DND-41 (cell line): ENCODE data around the gene PLCXD3.
"Not testable (repeated sequence)": the region's sequence is repeated elsewhere in the genome, so short reads cannot be mapped to it uniquely, and the experiment has no call there.

Experiments
- ATAC-seq: fragments of 200-7000 bp; cut with Tn5 transposase; 3 replicates; pipeline ENCODE4 v1.9.1; 2021; ENCODE audit warnings: low read depth; ENCODE audit not compliant: insufficient read depth
- DNase-seq: peaks from one replicate; pipeline ENCODE4 v3.0.0-alpha.2; 2020
- H2AFZ ChIP-seq: 2 replicates; pipeline ENCODE4 v1.6.0; 2012; ENCODE audit warnings: low read depth, low read length
- H3K27ac ChIP-seq: 2 replicates; pipeline ENCODE4 v1.5.1; 2012; ENCODE audit warnings: low read length, inconsistent platforms
- H3K27me3 ChIP-seq: fragments of 200-600 bp; sonication (generic); 2 replicates; pipeline ENCODE4 v1.6.0; 2012; ENCODE audit warnings: low read length, mild to moderate bottlenecking, inconsistent platforms; ENCODE audit not compliant: insufficient read depth, poor library complexity
- H3K36me3 ChIP-seq: 2 replicates; pipeline ENCODE4 v1.5.1; 2012; ENCODE audit warnings: low read length, inconsistent platforms; ENCODE audit not compliant: insufficient read depth
- H3K4me1 ChIP-seq: 2 replicates; pipeline ENCODE4 v1.5.1; 2012; ENCODE audit warnings: mild to moderate bottlenecking, low read length; ENCODE audit not compliant: insufficient read depth
- H3K4me2 ChIP-seq: 2 replicates; pipeline ENCODE4 v1.6.0; 2012; ENCODE audit warnings: mild to moderate bottlenecking, moderate library complexity, low read length, inconsistent platforms; ENCODE audit not compliant: insufficient read depth
- H3K4me3 ChIP-seq, 2 experiments: fragments of 200-600 bp in 1 of 2; shearing (Covaris generic) in 1 of 2; 2 replicates each; pipeline ENCODE4 v1.5.1; 2012 to 2016; ENCODE audit warnings: inconsistent platforms in 2 of 2, low read length in 2 of 2, mild to moderate bottlenecking in 2 of 2, low read depth in 1 of 2, moderate library complexity in 1 of 2
- H3K79me2 ChIP-seq: 2 replicates; pipeline ENCODE4 v1.6.0; 2012; ENCODE audit warnings: low read length, inconsistent platforms; ENCODE audit not compliant: insufficient read depth
- H3K9ac ChIP-seq: 2 replicates; pipeline ENCODE4 v1.6.0; 2012; ENCODE audit warnings: low read depth, mild to moderate bottlenecking, inconsistent platforms, low read length, moderate library complexity
- H3K9me3 ChIP-seq: 2 replicates; pipeline ENCODE4 v1.5.1; 2012; ENCODE audit warnings: low read length, moderate library complexity, mild to moderate bottlenecking, inconsistent platforms; ENCODE audit not compliant: insufficient read depth, severe bottlenecking
- H4K20me1 ChIP-seq: 2 replicates; pipeline ENCODE4 v1.6.0; 2012; ENCODE audit warnings: low read length; ENCODE audit not compliant: insufficient read depth
- CTCF ChIP-seq: IDR thresholded peaks from 2 replicates; pipeline ENCODE4 v1.5.1; 2012; ENCODE audit warnings: borderline replicate concordance, low read length, moderate library complexity, mild to moderate bottlenecking; ENCODE audit not compliant: poor library complexity, severe bottlenecking; ENCODE audit errors: extremely low read depth
- EZH2 ChIP-seq: IDR thresholded peaks from 3 replicates; pipeline ENCODE4 v1.6.1; 2012; ENCODE audit warnings: borderline replicate concordance, low read depth, mild to moderate bottlenecking, moderate library complexity, low read length, inconsistent platforms; ENCODE audit not compliant: severe bottlenecking

The PLCXD3 gene

GRCh38 chr5:41507501-41507900, 2.9 kb downstream of the PLCXD3 start:
- no peak overlapping the region for H2AFZ ChIP-seq
- H3K4me1 ChIP-seq: no peaks in the 10 kb centered on the region
- no peaks in the 10 kb centered on the region for H3K36me3 ChIP-seq
- no peak overlapping the region for H3K27ac ChIP-seq
- H3K4me3 ChIP-seq: no peak overlapping the region
- no peak for DNase-seq
- no peaks in the 10 kb centered on the region for H3K79me2 ChIP-seq
- no peak for ATAC-seq
- H3K4me2 ChIP-seq: no peak overlapping the region
- H3K9me3 ChIP-seq: no peaks in the 10 kb centered on the region
- no peaks in the 10 kb centered on the region for H3K27me3 ChIP-seq
- no peaks in the 10 kb centered on the region for H4K20me1 ChIP-seq
- TF ChIP-seq CTCF: no peak
- H3K9ac ChIP-seq: no peak overlapping the region

- no peaks in the 10 kb centered on the region for H3K36me3 ChIP-seq
- no peak for ATAC-seq
- no peak for DNase-seq
- no peaks in the 10 kb centered on the region for H3K79me2 ChIP-seq
- H3K4me3 ChIP-seq: no peak overlapping the region
- no peaks in the 10 kb centered on the region for H4K20me1 ChIP-seq
- no peak overlapping the region for H3K4me2 ChIP-seq
- H2AFZ ChIP-seq: no peak overlapping the region
- H3K9ac ChIP-seq: no peak overlapping the region
- no peaks in the 10 kb centered on the region for H3K9me3 ChIP-seq
- no peaks in the 10 kb centered on the region for H3K4me1 ChIP-seq
- H3K27ac ChIP-seq: no peak overlapping the region
- TF ChIP-seq EZH2: no peak
- no peak for TF ChIP-seq CTCF
- no peaks in the 10 kb centered on the region for H3K27me3 ChIP-seq
Observed at GRCh38 chr5:41503860-41504259, 6.5 kb downstream of the PLCXD3 start.

- DNase-seq: no peak
Observed at GRCh38 chr5:41503310-41503709, 7.1 kb downstream of the PLCXD3 start.

GRCh38 chr5:41493490-41494126, 16.8 kb downstream of the PLCXD3 start:
- not testable (repeated sequence) for H3K27ac ChIP-seq, H3K36me3 ChIP-seq, H3K4me2 ChIP-seq, H3K79me2 ChIP-seq, H3K9me3 ChIP-seq, H2AFZ ChIP-seq, H3K4me1 ChIP-seq, H3K27me3 ChIP-seq, H4K20me1 ChIP-seq, DNase-seq, ATAC-seq, H3K9ac ChIP-seq, H3K4me3 ChIP-seq

More at GRCh38 chr5:41503310-41503709, 7.1 kb downstream of the PLCXD3 start:
- Histone ChIP-seq H3K36me3 (no peaks in the 10 kb centered on the region), H3K4me1 (no peaks in the 10 kb centered on the region), H4K20me1 (no peaks in the 10 kb centered on the region), H3K4me3 (no peak overlapping the region), H2AFZ (no peak overlapping the region), H3K27me3 (no peaks in the 10 kb centered on the region), H3K79me2 (no peaks in the 10 kb centered on the region), H3K9me3 (no peaks in the 10 kb centered on the region), H3K9ac (no peak overlapping the region), H3K4me2 (no peak overlapping the region), H3K27ac (no peak overlapping the region)
- TF ChIP-seq EZH2 (no peak), CTCF (no peak)
- ATAC-seq: no peak
